Panc1 (cell line): ENCODE data around the gene MIPOL1. TPM values are rescaled to one million over a fixed set of nuclear protein-coding genes. Genes with fewer than 3 reads are reported as not detected.

Experiments used
- ATAC-seq: fragments of 200-7000 bp; cut with Tn5 transposase; 2 replicates; pipeline ENCODE4 v1.9.1; 2020; ENCODE audit warnings: mild to moderate bottlenecking, moderate library complexity
- BruUV-seq: library from RNA; stranded (reverse); fragments of 400-500 nt; replicated peaks from 2 replicates; lab custom pipeline; 2021; lab: Mats Ljungman, UMichigan
- CTCF ChIA-PET: fragments of 300-600 bp; sonication (Branson Sonifier 250); formaldehyde crosslinking; loops from one replicate; lab custom pipeline; 2022; ENCODE audit warnings: antibody characterized with exemption; lab: Charles Lee
- POLR2A ChIA-PET: fragments of 300-600 bp; sonication (Branson Sonifier 250); formaldehyde crosslinking; loops from one replicate; lab custom pipeline; 2022; ENCODE audit warnings: antibody characterized with exemption; lab: Charles Lee
- DNase-seq: peaks from one replicate; pipeline ENCODE4 v3.0.0-alpha.2; 2010; ENCODE audit warnings: low read depth, low spot score
- H3K27ac ChIP-seq: 2 replicates; pipeline ENCODE4 v1.5.1; 2011; ENCODE audit warnings: mild to moderate bottlenecking, low read length, inconsistent platforms
- H3K27me3 ChIP-seq: fragments of 200-500 bp; sonication (Bioruptor generic); 2 replicates; pipeline ENCODE4 v1.6.0; 2014; ENCODE audit warnings: low read length, inconsistent platforms; ENCODE audit not compliant: control insufficient read depth, insufficient read depth
- H3K36me3 ChIP-seq: fragments of 200-500 bp; sonication (Bioruptor generic); 2 replicates; pipeline ENCODE4 v1.5.1; 2014; ENCODE audit warnings: inconsistent platforms, mild to moderate bottlenecking, low read length, moderate library complexity; ENCODE audit not compliant: control insufficient read depth, insufficient read depth
- H3K4me1 ChIP-seq: 2 replicates; pipeline ENCODE4 v1.5.1; 2011; ENCODE audit warnings: inconsistent platforms, mild to moderate bottlenecking, low read length, moderate library complexity; ENCODE audit not compliant: control insufficient read depth, insufficient read depth
- H3K4me3 ChIP-seq, 2 experiments: 2 replicates each; pipeline ENCODE4 v1.5.1; 2011 to 2012; ENCODE audit warnings: low read depth in 2 of 2, low read length in 2 of 2, mild to moderate bottlenecking in 2 of 2, inconsistent platforms in 1 of 2, moderate library complexity in 1 of 2
- H3K9me3 ChIP-seq: fragments of 200-500 bp; sonication (Bioruptor generic); 2 replicates; pipeline ENCODE4 v1.5.1; 2014; ENCODE audit warnings: low read depth, mild to moderate bottlenecking, inconsistent platforms, low read length, moderate library complexity; ENCODE audit not compliant: control insufficient read depth, insufficient read depth
- CTCF ChIP-seq: fragments of 450-650 bp; IDR thresholded peaks from 2 replicates; pipeline ENCODE4 v1.5.1; 2017; ENCODE audit warnings: mild to moderate bottlenecking
- POLR2AphosphoS5 ChIP-seq: IDR thresholded peaks from 2 replicates; pipeline ENCODE4 v1.6.1; 2012; ENCODE audit warnings: mild to moderate bottlenecking, low read depth, low read length, moderate library complexity
- REST ChIP-seq, 2 experiments: IDR thresholded peaks; 2 replicates each; pipeline ENCODE4 v1.6.1; 2011 to 2012; ENCODE audit warnings: low read depth in 2 of 2, control low read depth in 1 of 2, low read length in 1 of 2, mild to moderate bottlenecking in 1 of 2, moderate library complexity in 1 of 2; ENCODE audit not compliant: insufficient read depth in 1 of 2
- SIN3A ChIP-seq: IDR thresholded peaks from 2 replicates; pipeline ENCODE4 v1.6.1; 2012; ENCODE audit warnings: low read depth, mild to moderate bottlenecking, low read length, moderate library complexity, borderline replicate concordance; ENCODE audit not compliant: insufficient read depth
- TCF7L2 ChIP-seq: IDR thresholded peaks from 2 replicates; pipeline ENCODE4 v1.6.1; 2011; ENCODE audit warnings: mild to moderate bottlenecking, low read depth, low read length, inconsistent platforms
- in situ Hi-C: cut with HindIII; loops from 2 replicates; pipeline ENCODE4 v1.10.0; 2016; ENCODE audit warnings: low sequenced_read_pairs, low pct_unique_long_range_greater_than_20kb
- intact Hi-C: fragments of 100-400 bp; cut with micrococcal nuclease; formaldehyde crosslinking; loops from one replicate; pipeline ENCODE4 v1.10.0; 2022; ENCODE audit not compliant: unreplicated experiment
- total RNA-seq: library from RNA; stranded (reverse); gene quantifications from one replicate; pipeline ENCODE4 v1.2.1, GENCODE V29; 2021; ENCODE audit not compliant: unreplicated experiment

Gene MIPOL1
- total RNA-seq, 1 experiment from 2014 or later = 12.8 TPM

GRCh38 chr14:37600880-37601741, 403.4 kb downstream of the MIPOL1 start:
- CTCF ChIA-PET = no interaction called here
- no peak overlapping the region for H3K4me3 ChIP-seq
- H3K27me3 ChIP-seq = peaks cover 3% of the 10 kb centered on the region
- in situ Hi-C loops = no loop called here
- TF ChIP-seq CTCF = no peak
- TF ChIP-seq POLR2AphosphoS5 = no peak
- no peak for TF ChIP-seq SIN3A
- TF ChIP-seq TCF7L2 = no peak
- POLR2A ChIA-PET = interaction anchor here (0.6 kb wide), 1 partner anchor 355 kb away, joined by 4 read pairs; no protein-coding TSS in a partner anchor
- no TSS peak for BruUV-seq
- H3K9me3 ChIP-seq = no peaks in the 10 kb centered on the region
- ATAC-seq (no peak), DNase-seq (no peak)
- intact Hi-C loops = loop anchor here (10.0 kb wide), 1 partner anchor 274 kb away; no protein-coding TSS in a partner anchor
- H3K36me3 ChIP-seq = no peaks in the 10 kb centered on the region
- no peak overlapping the region for H3K27ac ChIP-seq
- H3K4me1 ChIP-seq = no peaks in the 10 kb centered on the region

GRCh38 chr14:37601865-37602264, 404.1 kb downstream of the MIPOL1 start:
- CTCF ChIA-PET = no interaction called here
- Histone ChIP-seq H3K4me1 (no peaks in the 10 kb centered on the region), H3K36me3 (no peaks in the 10 kb centered on the region), H3K4me3 (no peak overlapping the region), H3K27ac (no peak overlapping the region), H3K9me3 (no peaks in the 10 kb centered on the region), H3K27me3 (peaks cover 3% of the 10 kb centered on the region)
- TF ChIP-seq SIN3A (no peak), TCF7L2 (no peak), REST (IDR thresholded peaks at IDR 0.05; ENCODE audit: insufficient read depth in 1 of 2, low read depth in 2 of 2, low read length in 1 of 2) (no peak), CTCF (no peak), POLR2AphosphoS5 (no peak)
- intact Hi-C loops = loop anchor here (10.0 kb wide), 1 partner anchor 273 kb away; no protein-coding TSS in a partner anchor
- ATAC-seq (no peak), DNase-seq (no peak)
- no TSS peak for BruUV-seq
- POLR2A ChIA-PET = no interaction called here
- in situ Hi-C loops = no loop called here

Other genes starting within 250 kb of the MIPOL1 start
- gene SLC25A21, start 25.3 kb upstream of the MIPOL1 start, total RNA-seq = 2.1 TPM